Keratinocyte (primary cell): ENCODE data around the gene PCDHA7. TPM values are rescaled to one million over a fixed set of nuclear protein-coding genes. Genes with fewer than 3 reads are reported as not detected.
"Not testable (repeated sequence)": the region's sequence is repeated elsewhere in the genome, so short reads cannot be mapped to it uniquely, and the experiment has no call there.

Experiments used
- DNase-seq: peaks from one replicate; pipeline ENCODE4 v3.0.0-alpha.2; 2011; ENCODE audit warnings: low read depth, missing footprints, low spot score
- FAIRE-seq: peaks from 2 replicates; lab custom pipeline; 2011; peaks lifted over from hg19 to GRCh38; lab: Jason Lieb, UNC
- H2AFZ ChIP-seq: 2 replicates; pipeline ENCODE4 v1.6.0; 2012; ENCODE audit warnings: low read length, control low read depth, inconsistent platforms; ENCODE audit not compliant: control insufficient read depth
- H3K27ac ChIP-seq: 2 replicates; pipeline ENCODE4 v1.5.1; 2011; ENCODE audit warnings: low read length; ENCODE audit not compliant: control insufficient read depth, insufficient read depth
- H3K27me3 ChIP-seq: 3 replicates; pipeline ENCODE4 v1.6.0; 2011; ENCODE audit warnings: low read length; ENCODE audit not compliant: control insufficient read depth, insufficient read depth; ENCODE audit errors: extremely low read depth
- H3K36me3 ChIP-seq, 2 experiments: 2 replicates in 1 of 2; 3 replicates in 1 of 2; pipeline ENCODE4 v1.5.1; 2011; ENCODE audit warnings: low read length in 2 of 2, mild to moderate bottlenecking in 1 of 2; ENCODE audit not compliant: control insufficient read depth in 2 of 2, insufficient read depth in 2 of 2; ENCODE audit errors: extremely low read depth in 1 of 2
- H3K4me1 ChIP-seq: 3 replicates; pipeline ENCODE4 v1.5.1; 2011; ENCODE audit warnings: low read length; ENCODE audit not compliant: control insufficient read depth, insufficient read depth; ENCODE audit errors: extremely low read depth
- H3K4me2 ChIP-seq: 3 replicates; pipeline ENCODE4 v1.6.0; 2011; ENCODE audit warnings: low read depth, low read length; ENCODE audit not compliant: control insufficient read depth, insufficient read depth; ENCODE audit errors: extremely low read depth
- H3K4me3 ChIP-seq, 3 experiments: fragments of 200-600 bp in 1 of 3; sonication (generic) in 1 of 3; 2 replicates in 2 of 3; 3 replicates in 1 of 3; pipeline ENCODE4 v1.5.1; 2011 to 2016; ENCODE audit warnings: low read length in 3 of 3, mild to moderate bottlenecking in 3 of 3, control low read depth in 2 of 3, inconsistent platforms in 1 of 3, low read depth in 1 of 3, mixed read lengths in 1 of 3, mixed run types in 1 of 3, moderate library complexity in 1 of 3; ENCODE audit not compliant: control insufficient read depth in 2 of 3, insufficient read depth in 2 of 3; ENCODE audit errors: extremely low read depth in 1 of 3
- H3K79me2 ChIP-seq: 2 replicates; pipeline ENCODE4 v1.6.0; 2012; ENCODE audit warnings: low read length; ENCODE audit not compliant: control insufficient read depth, insufficient read depth
- H3K9ac ChIP-seq: 3 replicates; pipeline ENCODE4 v1.6.0; 2011; ENCODE audit warnings: low read length; ENCODE audit not compliant: control insufficient read depth, insufficient read depth; ENCODE audit errors: extremely low read depth
- H3K9me1 ChIP-seq: 3 replicates; pipeline ENCODE4 v1.6.0; 2011; ENCODE audit warnings: low read length; ENCODE audit not compliant: control insufficient read depth, insufficient read depth; ENCODE audit errors: extremely low read depth
- H3K9me3 ChIP-seq: 2 replicates; pipeline ENCODE4 v1.5.1; 2012; ENCODE audit warnings: low read depth, low read length; ENCODE audit not compliant: control insufficient read depth
- H4K20me1 ChIP-seq: 3 replicates; pipeline ENCODE4 v1.6.0; 2011; ENCODE audit warnings: low read length; ENCODE audit not compliant: control insufficient read depth, insufficient read depth; ENCODE audit errors: extremely low read depth
- EZH2 ChIP-seq: IDR thresholded peaks from one replicate; pipeline ENCODE4 v1.6.1; 2012; ENCODE audit warnings: inconsistent platforms, mild to moderate bottlenecking, low read length, moderate library complexity
- dilution Hi-C: fragments of 300-500 bp; cut with MboI; formaldehyde crosslinking; loops from one replicate; pipeline ENCODE4 v1.7.0; 2020; ENCODE audit warnings: low sequenced_read_pairs; ENCODE audit not compliant: extremely low pct_ligation_motif_present
- polyA plus RNA-seq, 5 experiments: library from polyadenylated mRNA; depleted of rRNA in 3 of 5; stranded (reverse) in 3 of 5; stranded (forward) in 1 of 5; unstranded in 1 of 5; fragments of >200 nt; gene quantifications; 1 replicate in 1 of 5; 2 replicates in 3 of 5; 3 replicates in 1 of 5; pipeline versions ENCODE4 v1.2.1 to v1.2.3, GENCODE V29; 2011 to 2012; ENCODE audit warnings: missing spikeins in 2 of 5, low read depth in 1 of 5, low replicate concordance in 1 of 5
- TF ChIP-seq, protein P1 (sequence below), 3 experiments: IDR thresholded peaks in 1 of 3; conservative IDR thresholded peaks in 1 of 3; optimal IDR thresholded peaks in 1 of 3; 2 replicates in 2 of 3; 3 replicates in 1 of 3; pipeline versions ENCODE3 to v1.5.1; 2011; ENCODE audit warnings: low read length in 3 of 3, mild to moderate bottlenecking in 3 of 3, moderate library complexity in 2 of 3, control low read depth in 1 of 3, inconsistent platforms in 1 of 3; ENCODE audit not compliant: insufficient read depth in 2 of 3; ENCODE audit errors: extremely low read depth in 1 of 3

The PCDHA7 gene
- polyA plus RNA-seq, 1 donor (not counting 4 experiments of a cell fraction or from before 2014, with no cell fraction given) = 0.04 TPM

DNA sequence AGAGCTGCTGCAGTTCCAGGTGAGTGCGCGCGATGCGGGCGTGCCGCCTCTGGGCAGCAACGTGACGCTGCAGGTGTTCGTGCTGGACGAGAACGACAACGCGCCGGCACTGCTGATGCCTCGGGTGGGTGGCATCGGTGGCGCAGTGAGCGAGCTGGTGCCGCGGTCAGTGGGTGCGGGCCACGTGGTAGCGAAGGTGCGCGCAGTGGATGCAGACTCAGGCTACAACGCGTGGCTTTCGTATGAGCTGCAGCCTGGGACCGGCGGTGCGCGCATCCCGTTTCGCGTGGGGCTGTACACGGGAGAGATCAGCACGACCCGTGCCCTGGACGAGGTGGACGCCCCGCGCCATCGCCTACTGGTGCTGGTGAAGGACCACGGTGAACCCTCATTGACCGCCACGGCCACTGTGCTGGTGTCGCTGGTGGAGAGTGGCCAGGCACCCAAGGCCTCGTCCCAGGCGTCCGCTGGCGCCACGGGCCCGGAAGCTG, 31.2 kb upstream of the PCDHA7 start:
- no peak overlapping the region for H2AFZ ChIP-seq
- dilution Hi-C loops = no loop called here
- no peaks in the 10 kb centered on the region for H3K27me3 ChIP-seq
- no peaks in the 10 kb centered on the region for H3K9me1 ChIP-seq
- no peaks in the 10 kb centered on the region for H4K20me1 ChIP-seq
- TF ChIP-seq, protein P1, sequence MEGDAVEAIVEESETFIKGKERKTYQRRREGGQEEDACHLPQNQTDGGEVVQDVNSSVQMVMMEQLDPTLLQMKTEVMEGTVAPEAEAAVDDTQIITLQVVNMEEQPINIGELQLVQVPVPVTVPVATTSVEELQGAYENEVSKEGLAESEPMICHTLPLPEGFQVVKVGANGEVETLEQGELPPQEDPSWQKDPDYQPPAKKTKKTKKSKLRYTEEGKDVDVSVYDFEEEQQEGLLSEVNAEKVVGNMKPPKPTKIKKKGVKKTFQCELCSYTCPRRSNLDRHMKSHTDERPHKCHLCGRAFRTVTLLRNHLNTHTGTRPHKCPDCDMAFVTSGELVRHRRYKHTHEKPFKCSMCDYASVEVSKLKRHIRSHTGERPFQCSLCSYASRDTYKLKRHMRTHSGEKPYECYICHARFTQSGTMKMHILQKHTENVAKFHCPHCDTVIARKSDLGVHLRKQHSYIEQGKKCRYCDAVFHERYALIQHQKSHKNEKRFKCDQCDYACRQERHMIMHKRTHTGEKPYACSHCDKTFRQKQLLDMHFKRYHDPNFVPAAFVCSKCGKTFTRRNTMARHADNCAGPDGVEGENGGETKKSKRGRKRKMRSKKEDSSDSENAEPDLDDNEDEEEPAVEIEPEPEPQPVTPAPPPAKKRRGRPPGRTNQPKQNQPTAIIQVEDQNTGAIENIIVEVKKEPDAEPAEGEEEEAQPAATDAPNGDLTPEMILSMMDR (optimal IDR thresholded peaks at IDR 0.05 in 1 of 3, IDR thresholded peaks at IDR 0.05 in 1 of 3, conservative IDR thresholded peaks at IDR 0.05 in 1 of 3; ENCODE audit: extremely low read depth in 1 of 3, insufficient read depth in 2 of 3, low read length in 3 of 3) = no peak
- TF ChIP-seq EZH2 = no peak
- no peak overlapping the region for H3K27ac ChIP-seq
- no peak overlapping the region for H3K9ac ChIP-seq
- FAIRE-seq (no peak), DNase-seq (no peak)
- H3K4me3 ChIP-seq = no peak overlapping the region
- no peaks in the 10 kb centered on the region for H3K36me3 ChIP-seq
- H3K9me3 ChIP-seq = peaks cover 8% of the 10 kb centered on the region
- no peak overlapping the region for H3K4me2 ChIP-seq
- no peaks in the 10 kb centered on the region for H3K4me1 ChIP-seq
- H3K79me2 ChIP-seq = no peaks in the 10 kb centered on the region

DNA sequence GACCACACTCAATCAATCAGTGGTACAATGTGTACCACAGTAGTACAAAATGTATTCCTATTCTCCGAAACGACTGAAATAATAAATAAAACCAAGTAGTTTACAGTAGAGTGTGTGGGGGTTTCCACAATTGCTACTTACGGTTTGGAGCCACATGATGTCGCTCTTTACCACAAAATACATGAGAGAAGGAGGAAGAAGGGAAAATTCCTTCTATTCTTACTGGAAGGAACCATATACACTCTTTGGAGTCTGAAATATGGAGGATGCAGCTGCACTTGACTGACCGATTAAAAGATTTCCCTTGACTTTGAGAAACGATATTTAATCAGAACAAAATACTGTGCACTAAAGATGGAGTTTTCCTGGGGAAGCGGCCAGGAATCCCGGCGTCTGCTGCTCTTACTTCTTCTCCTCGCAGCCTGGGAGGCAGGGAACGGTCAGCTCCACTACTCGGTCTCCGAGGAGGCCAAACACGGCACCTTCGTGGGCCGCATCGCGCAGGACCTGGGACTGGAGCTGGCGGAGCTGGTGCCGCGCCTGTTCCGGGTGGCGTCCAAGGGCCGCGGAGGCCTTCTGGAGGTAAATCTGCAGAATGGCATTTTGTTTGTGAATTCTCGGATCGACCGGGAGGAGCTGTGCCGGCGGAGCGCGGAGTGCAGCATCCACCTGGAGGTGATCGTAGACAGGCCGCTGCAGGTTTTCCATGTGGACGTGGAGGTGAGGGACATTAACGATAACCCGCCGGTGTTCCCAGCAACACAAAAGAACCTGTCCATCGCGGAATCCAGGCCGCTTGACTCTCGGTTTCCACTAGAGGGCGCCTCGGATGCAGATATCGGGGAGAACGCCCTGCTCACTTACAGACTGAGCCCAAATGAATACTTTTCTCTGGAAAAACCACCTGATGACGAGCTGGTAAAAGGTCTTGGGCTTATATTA, 27.0 kb upstream of the PCDHA7 start, which contains the start of gene PCDHA4:
Gene PCDHA4, plus strand, starts transcription at position 235 of the 942 bp plus-strand sequence.
- TF ChIP-seq, protein P1 (optimal IDR thresholded peaks at IDR 0.05 in 1 of 3, IDR thresholded peaks at IDR 0.05 in 1 of 3, conservative IDR thresholded peaks at IDR 0.05 in 1 of 3; ENCODE audit: extremely low read depth in 1 of 3, insufficient read depth in 2 of 3, low read length in 3 of 3) = peak; percentile 7 to 27 (median 24)
- no peak for TF ChIP-seq EZH2
- Histone ChIP-seq H3K4me1 (no peaks in the 10 kb centered on the region), H3K4me3 (no peak within 1 kb of the TSS), H3K9me1 (no peaks in the 10 kb centered on the region), H3K27me3 (no peaks in the 10 kb centered on the region), H4K20me1 (no peaks in the 10 kb centered on the region), H3K4me2 (no peak within 1 kb of the TSS), H3K27ac (no peak within 1 kb of the TSS), H3K79me2 (no peaks in the 10 kb centered on the region), H3K9me3 (peaks cover 10% of the 10 kb centered on the region), H2AFZ (no peak within 1 kb of the TSS), H3K9ac (no peak within 1 kb of the TSS), H3K36me3 (no peaks in the 10 kb centered on the region)
- no peak for DNase-seq
- FAIRE-seq = no peak
- dilution Hi-C loops = no loop called here

DNA sequence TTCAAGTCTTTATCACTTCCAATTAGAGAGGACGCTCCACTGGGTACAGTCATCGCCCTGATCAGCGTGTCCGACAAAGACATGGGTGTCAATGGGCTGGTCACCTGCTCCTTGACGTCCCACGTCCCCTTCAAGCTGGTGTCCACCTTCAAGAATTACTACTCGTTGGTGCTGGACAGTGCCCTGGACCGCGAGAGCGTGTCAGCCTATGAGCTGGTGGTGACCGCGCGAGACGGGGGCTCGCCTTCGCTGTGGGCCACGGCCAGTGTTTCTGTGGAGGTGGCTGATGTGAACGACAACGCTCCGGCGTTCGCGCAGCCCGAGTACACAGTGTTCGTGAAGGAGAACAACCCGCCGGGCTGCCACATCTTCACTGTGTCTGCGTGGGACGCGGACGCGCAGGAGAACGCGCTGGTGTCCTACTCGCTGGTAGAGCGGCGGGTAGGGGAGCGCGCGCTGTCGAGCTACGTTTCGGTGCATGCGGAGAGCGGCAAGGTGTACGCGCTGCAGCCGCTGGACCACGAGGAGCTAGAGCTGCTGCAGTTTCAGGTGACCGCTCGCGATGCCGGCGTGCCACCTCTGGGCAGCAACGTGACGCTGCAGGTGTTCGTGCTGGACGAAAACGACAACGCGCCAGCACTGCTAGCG, 25.7 kb upstream of the PCDHA7 start:
- H3K9me3 ChIP-seq, dilution Hi-C loops, H4K20me1 ChIP-seq, H3K36me3 ChIP-seq, H3K27me3 ChIP-seq, H3K4me2 ChIP-seq, H3K4me3 ChIP-seq, H3K9me1 ChIP-seq, H3K79me2 ChIP-seq, H3K9ac ChIP-seq, H2AFZ ChIP-seq, FAIRE-seq, H3K4me1 ChIP-seq, H3K27ac ChIP-seq, DNase-seq: not testable (repeated sequence)
